Progenitor cell of endocrine pancreas (in vitro differentiated cells): ENCODE results near the gene HAUS3. TPM values are rescaled to one million over a fixed set of nuclear protein-coding genes. Genes with fewer than 3 reads are reported as not detected.
"Not testable (repeated sequence)": the region's sequence is repeated elsewhere in the genome, so short reads cannot be mapped to it uniquely, and the experiment has no call there.

Experiments
- DNase-seq: peaks from one replicate; pipeline ENCODE4 v3.0.0; 2021; ENCODE audit warnings: low spot score; ENCODE audit not compliant: unreplicated experiment
- H3K27ac Mint-ChIP-seq: 2 replicates; pipeline ENCODE4 v1.8.0; 2021; ENCODE audit warnings: mild to moderate bottlenecking, moderate library complexity, mixed read lengths
- H3K27me3 Mint-ChIP-seq: 2 replicates; pipeline ENCODE4 v1.8.0; 2021; ENCODE audit warnings: mixed read lengths
- H3K36me3 Mint-ChIP-seq: 2 replicates; pipeline ENCODE4 v1.8.0; 2022; ENCODE audit warnings: mixed read lengths; ENCODE audit not compliant: insufficient read depth
- H3K4me1 Mint-ChIP-seq: 2 replicates; pipeline ENCODE4 v1.8.0; 2021; ENCODE audit warnings: low read depth, mixed read lengths
- H3K4me3 Mint-ChIP-seq: 2 replicates; pipeline ENCODE4 v1.8.0; 2021; ENCODE audit warnings: low read depth, mild to moderate bottlenecking, moderate library complexity, mixed read lengths
- H3K9me3 Mint-ChIP-seq: 2 replicates; pipeline ENCODE4 v1.8.0; 2021; ENCODE audit warnings: low read depth, mixed read lengths
- total RNA-seq: library from RNA; stranded (reverse); gene quantifications from 2 replicates; pipeline ENCODE4 v1.2.1, GENCODE V29; 2021
- TF ChIP-seq, protein P1 (sequence below): fragments of 200-600 bp; sonication (generic); IDR thresholded peaks from one replicate; pipeline ENCODE4 v1.5.0; 2021; ENCODE audit warnings: antibody characterized with exemption, mild to moderate bottlenecking; ENCODE audit not compliant: unreplicated experiment

HAUS3 gene
- total RNA-seq, 1 donor from 2014 or later = 18.3 TPM

DNA sequence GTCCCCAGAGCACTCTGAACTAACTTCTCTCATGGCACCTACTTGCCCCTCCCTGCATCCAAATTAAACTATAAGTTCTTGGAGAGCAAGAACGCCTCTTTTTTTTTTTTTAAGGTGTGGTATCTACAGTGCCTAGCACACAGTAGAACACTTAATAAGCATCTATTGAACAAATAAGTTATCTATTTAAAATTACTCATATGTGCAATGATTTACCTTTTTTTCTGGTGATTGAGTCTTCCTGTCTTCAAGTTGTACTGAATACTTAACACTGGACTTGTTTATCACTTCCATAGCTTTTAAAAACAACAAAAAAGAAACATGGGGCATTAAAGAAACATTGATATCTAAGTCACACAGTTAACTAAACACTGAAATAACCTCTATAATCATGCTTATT, 29.1 kb downstream of the HAUS3 start:
- H3K27me3 Mint-ChIP-seq = no peaks in the 10 kb centered on the region
- H3K9me3 Mint-ChIP-seq = no peaks in the 10 kb centered on the region
- H3K27ac Mint-ChIP-seq = no peak overlapping the region
- TF ChIP-seq, protein P1, sequence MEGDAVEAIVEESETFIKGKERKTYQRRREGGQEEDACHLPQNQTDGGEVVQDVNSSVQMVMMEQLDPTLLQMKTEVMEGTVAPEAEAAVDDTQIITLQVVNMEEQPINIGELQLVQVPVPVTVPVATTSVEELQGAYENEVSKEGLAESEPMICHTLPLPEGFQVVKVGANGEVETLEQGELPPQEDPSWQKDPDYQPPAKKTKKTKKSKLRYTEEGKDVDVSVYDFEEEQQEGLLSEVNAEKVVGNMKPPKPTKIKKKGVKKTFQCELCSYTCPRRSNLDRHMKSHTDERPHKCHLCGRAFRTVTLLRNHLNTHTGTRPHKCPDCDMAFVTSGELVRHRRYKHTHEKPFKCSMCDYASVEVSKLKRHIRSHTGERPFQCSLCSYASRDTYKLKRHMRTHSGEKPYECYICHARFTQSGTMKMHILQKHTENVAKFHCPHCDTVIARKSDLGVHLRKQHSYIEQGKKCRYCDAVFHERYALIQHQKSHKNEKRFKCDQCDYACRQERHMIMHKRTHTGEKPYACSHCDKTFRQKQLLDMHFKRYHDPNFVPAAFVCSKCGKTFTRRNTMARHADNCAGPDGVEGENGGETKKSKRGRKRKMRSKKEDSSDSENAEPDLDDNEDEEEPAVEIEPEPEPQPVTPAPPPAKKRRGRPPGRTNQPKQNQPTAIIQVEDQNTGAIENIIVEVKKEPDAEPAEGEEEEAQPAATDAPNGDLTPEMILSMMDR = no peak
- H3K4me1 Mint-ChIP-seq = no peaks in the 10 kb centered on the region
- H3K4me3 Mint-ChIP-seq = no peak overlapping the region
- H3K36me3 Mint-ChIP-seq = no peaks in the 10 kb centered on the region
- DNase-seq = no peak

DNA sequence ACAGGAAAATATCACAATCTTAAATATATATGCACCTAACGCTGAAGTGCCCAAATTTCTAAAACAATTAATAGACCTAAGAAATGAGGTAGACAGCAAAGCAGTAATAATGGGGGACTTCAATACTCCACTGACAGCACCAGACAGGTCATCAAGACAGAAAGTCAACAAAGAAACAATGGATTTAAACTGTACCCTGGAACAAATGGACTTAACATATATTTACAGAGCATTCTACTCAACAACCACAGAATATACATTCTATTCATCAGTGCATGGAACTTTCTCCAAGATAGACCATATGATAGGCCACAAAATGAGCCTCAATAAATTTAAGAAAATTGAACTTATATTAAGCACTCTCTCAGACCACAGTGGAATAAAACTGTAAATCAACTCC, 39.1 kb downstream of the HAUS3 start:
- H3K4me3 Mint-ChIP-seq, DNase-seq, H3K9me3 Mint-ChIP-seq, H3K27me3 Mint-ChIP-seq, H3K27ac Mint-ChIP-seq, H3K36me3 Mint-ChIP-seq, H3K4me1 Mint-ChIP-seq: not testable (repeated sequence)

DNA sequence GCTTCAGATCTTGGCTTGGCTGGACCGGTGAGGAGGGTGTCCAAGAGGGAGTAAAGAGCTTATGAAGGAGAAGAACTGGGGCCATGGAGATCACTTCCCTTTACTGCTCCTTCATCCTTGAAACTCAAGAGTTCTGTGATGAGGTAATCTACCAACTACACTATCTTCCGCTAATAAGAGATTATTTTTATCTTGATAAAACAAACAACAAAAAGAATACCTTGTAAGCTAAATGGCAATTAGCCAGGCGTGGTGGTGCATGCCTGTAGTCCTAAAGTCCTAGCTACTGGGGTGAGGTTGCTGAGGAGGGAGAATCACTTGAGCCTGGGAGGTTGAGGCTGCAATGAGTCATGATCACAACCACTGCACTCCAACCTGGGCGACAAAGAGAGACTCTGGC, 47.4 kb downstream of the HAUS3 start:
- Mint-ChIP-seq H3K27me3 (no peaks in the 10 kb centered on the region), H3K36me3 (peaks cover 8% of the 10 kb centered on the region), H3K4me1 (peaks cover 17% of the 10 kb centered on the region), H3K9me3 (peaks cover 4% of the 10 kb centered on the region), H3K27ac (no peak overlapping the region), H3K4me3 (no peak overlapping the region)
- no peak for DNase-seq
- TF ChIP-seq, protein P1 = no peak

DNA sequence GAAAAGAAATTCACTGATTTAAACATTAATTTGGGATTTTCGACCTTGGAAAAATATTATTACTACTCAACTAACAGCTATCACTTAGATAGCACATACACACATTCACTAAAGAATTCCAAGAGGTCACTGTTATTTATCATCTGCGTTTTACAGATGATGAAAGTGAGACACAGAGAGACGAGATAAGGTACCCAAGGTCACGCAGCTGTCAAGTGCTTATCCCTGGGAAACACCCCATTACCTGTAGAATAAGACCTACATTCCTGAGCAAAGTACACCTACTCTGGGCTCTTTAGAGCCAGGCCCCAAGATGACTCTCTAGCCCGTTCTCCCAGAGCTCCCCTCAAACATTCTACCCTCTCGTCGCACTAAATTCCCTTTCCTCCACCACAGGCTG, 48.6 kb downstream of the HAUS3 start:
- H3K4me1 Mint-ChIP-seq = peaks cover 15% of the 10 kb centered on the region
- DNase-seq = no peak
- H3K4me3 Mint-ChIP-seq = no peak overlapping the region
- no peak overlapping the region for H3K27ac Mint-ChIP-seq
- peaks cover 6% of the 10 kb centered on the region for H3K36me3 Mint-ChIP-seq
- TF ChIP-seq, protein P1 = no peak
- no peaks in the 10 kb centered on the region for H3K9me3 Mint-ChIP-seq
- no peaks in the 10 kb centered on the region for H3K27me3 Mint-ChIP-seq

DNA sequence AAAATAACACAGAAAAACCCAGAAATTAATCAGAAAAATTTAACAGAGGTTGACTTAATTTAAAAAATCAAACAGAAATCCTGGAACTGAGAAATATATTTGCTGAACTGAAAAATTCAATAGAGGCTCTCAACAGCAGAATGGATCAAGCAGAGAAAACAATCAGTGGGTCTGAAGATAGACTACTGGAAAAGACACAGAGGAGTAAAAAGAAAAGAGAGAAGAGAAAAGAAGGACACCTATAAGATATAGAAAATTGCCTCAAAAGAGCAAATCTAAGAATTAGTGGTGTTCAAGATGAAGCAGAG, 55.1 kb downstream of the HAUS3 start:
- DNase-seq = no peak
- no peaks in the 10 kb centered on the region for H3K27me3 Mint-ChIP-seq
- H3K4me3 Mint-ChIP-seq = no peak overlapping the region
- H3K36me3 Mint-ChIP-seq = peaks cover 6% of the 10 kb centered on the region
- H3K27ac Mint-ChIP-seq = no peak overlapping the region
- H3K9me3 Mint-ChIP-seq = peaks cover 7% of the 10 kb centered on the region
- TF ChIP-seq, protein P1 = no peak
- no peaks in the 10 kb centered on the region for H3K4me1 Mint-ChIP-seq

DNA sequence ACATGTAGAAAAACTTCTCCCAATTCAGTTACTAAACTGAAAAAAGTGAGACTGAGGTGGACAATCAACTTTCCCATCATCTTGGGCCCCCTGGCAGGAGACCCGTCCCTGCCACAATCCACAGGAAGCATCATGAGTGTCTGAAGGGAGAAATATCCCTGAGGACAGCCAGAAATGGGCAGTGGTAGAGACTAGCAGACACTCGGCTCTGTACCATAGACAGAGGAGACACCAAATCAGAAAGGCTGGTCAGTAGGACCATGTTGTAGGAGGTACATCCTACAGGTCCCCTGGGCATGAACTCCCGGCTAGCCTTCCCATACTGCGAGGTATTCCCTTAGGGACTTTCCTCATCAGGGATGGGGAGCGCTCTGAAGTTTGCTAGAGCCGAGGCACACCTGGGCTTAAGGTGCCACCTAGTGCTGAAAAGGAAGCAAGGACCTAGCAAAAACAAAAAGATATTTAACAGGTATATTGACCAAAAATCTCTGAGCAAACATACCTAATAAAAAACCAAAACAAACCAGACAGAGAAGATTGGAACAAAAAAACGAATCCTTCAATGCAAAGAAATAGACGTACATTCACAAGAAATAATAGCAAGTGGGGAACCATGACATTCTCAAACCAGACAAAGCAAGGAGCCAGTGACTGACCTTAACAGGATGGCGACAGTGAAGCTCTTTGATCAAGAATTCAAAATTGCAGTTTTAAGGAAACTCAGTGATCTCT, 55.6 kb downstream of the HAUS3 start:
- Mint-ChIP-seq H3K36me3 (peaks cover 7% of the 10 kb centered on the region), H3K9me3 (peaks cover 7% of the 10 kb centered on the region), H3K4me1 (no peaks in the 10 kb centered on the region), H3K27me3 (no peaks in the 10 kb centered on the region), H3K4me3 (no peak overlapping the region), H3K27ac (no peak overlapping the region)
- DNase-seq = peak; percentile 23
- TF ChIP-seq, protein P1 = peak; percentile 76
